ENCODE measurements around the gene AJM1. TPM values are rescaled to one million over a fixed set of nuclear protein-coding genes. Genes with fewer than 3 reads are reported as not detected.

Gene AJM1
- total and polyA plus RNA-seq, 2 of the 8 experiments (the other 6 are each of a cell fraction or from before 2014, with no cell fraction given): 0.12 to 0.97 TPM

DNA sequence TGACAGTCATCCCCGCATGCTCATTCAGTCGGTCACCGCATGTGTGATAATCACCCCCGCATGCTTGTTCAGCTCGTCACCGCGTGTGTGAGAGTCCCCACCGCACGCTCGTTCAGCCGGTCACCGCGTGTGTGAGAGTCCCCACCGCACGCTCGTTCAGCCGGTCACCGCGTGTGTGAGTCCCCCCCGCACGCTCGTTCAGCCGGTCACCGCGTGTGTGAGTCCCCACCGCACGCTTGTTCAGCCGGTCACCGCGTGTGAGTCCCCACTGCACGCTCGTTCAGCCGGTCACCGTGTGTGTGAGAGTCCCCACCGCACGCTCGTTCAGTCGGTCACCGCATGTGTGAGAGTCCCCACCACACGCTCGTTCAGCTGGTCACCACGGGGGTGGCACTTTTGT lies 47.6 kb downstream of the AJM1 start (continued):
- no peak for TF ChIP-seq SIX5 (IDR thresholded peaks at IDR 0.05; ENCODE audit: low read depth, low read length)
- no peak for TF ChIP-seq GABPA (IDR thresholded peaks at IDR 0.05; ENCODE audit: borderline replicate concordance, insufficient read depth, low read length)
- no peak for TF ChIP-seq SP2 (IDR thresholded peaks at IDR 0.05; ENCODE audit: low read length)
- TF ChIP-seq PHF8 (conservative IDR thresholded peaks at IDR 0.05; ENCODE audit: low read depth, low read length): no peak
- no peak for TF ChIP-seq RFX5 (IDR thresholded peaks at IDR 0.05; ENCODE audit: borderline replicate concordance, low read depth, low read length)

Measured in H1 (cell line).